ENCODE measurements around the gene BCKDHA. TPM values are rescaled to one million over a fixed set of nuclear protein-coding genes. Genes with fewer than 3 reads are reported as not detected.

The BCKDHA gene
- total and polyA plus RNA-seq, 9 of the 15 experiments (the other 6 are each of a cell fraction or from before 2014, with no cell fraction given), result 4.5 to 52.5 (median 14.1) TPM

GRCh38 chr19:41350735-41351338 lies 46.8 kb upstream of the BCKDHA start (continued):
- TF ChIP-seq NONO (IDR thresholded peaks at IDR 0.05; ENCODE audit: low read depth in 2 of 2, low read length in 1 of 2), result peak in 1 of 2 experiments; percentile 27; a peak in 1 of 4 replicates
- TF ChIP-seq GATAD2A (IDR thresholded peaks at IDR 0.05), result no peak
- no peak for TF ChIP-seq KDM4B (IDR thresholded peaks at IDR 0.05; ENCODE audit: borderline replicate concordance in 2 of 2, low read depth in 1 of 2)
- TF ChIP-seq ZNF696 (CRISPR knock-in tag; conservative IDR thresholded peaks at IDR 0.05), result no peak
- no peak for TF ChIP-seq SRSF9 (IDR thresholded peaks at IDR 0.05; ENCODE audit: borderline replicate concordance, low read depth, low read length)
- TF ChIP-seq ASH1L (IDR thresholded peaks at IDR 0.05; ENCODE audit: borderline replicate concordance, low read depth, partially characterized antibody), result peak; percentile 30
- no peak for TF ChIP-seq SMAD4 (CRISPR knock-in tag; conservative IDR thresholded peaks at IDR 0.05)
- peak; percentile 66; the same call in 1 of the 2 replicates for TF ChIP-seq SMARCE1 (IDR thresholded peaks at IDR 0.05)
- no peak for TF ChIP-seq CREB5 (CRISPR knock-in tag; IDR thresholded peaks at IDR 0.05)
- no peak for TF ChIP-seq C11orf30 (IDR thresholded peaks at IDR 0.05; ENCODE audit: low read depth)
- TF ChIP-seq TCF7 (IDR thresholded peaks at IDR 0.05; ENCODE audit: borderline replicate concordance), result no peak
- TF ChIP-seq ZNF77 (CRISPR knock-in tag; IDR thresholded peaks at IDR 0.05), result no peak
- no peak for TF ChIP-seq ZNF407 (IDR thresholded peaks at IDR 0.05; ENCODE audit: low read depth)
- TF ChIP-seq BMI1 (IDR thresholded peaks at IDR 0.05; ENCODE audit: low read length), result no peak
- peak; percentile 47; the same call in 1 of the 2 replicates for TF ChIP-seq TAL1 (IDR thresholded peaks at IDR 0.05)
- no peak for TF ChIP-seq PTBP1 (IDR thresholded peaks at IDR 0.05; ENCODE audit: low read depth, low read length)
- no peak for TF ChIP-seq ZNF561 (CRISPR knock-in tag; conservative IDR thresholded peaks at IDR 0.05)
- TF ChIP-seq HDAC2 (IDR thresholded peaks at IDR 0.05), result peak; percentile 90
- TF ChIP-seq PCBP2 (IDR thresholded peaks at IDR 0.05; ENCODE audit: low read depth, low read length, poor library complexity, severe bottlenecking), result no peak
- no peak for TF ChIP-seq SOX6 (IDR thresholded peaks at IDR 0.05)
- peak; percentile 64; the same call in 1 of the 2 replicates for TF ChIP-seq SPI1 (IDR thresholded peaks at IDR 0.05; ENCODE audit: borderline replicate concordance, low read depth, low read length)
- TF ChIP-seq ESRRA (IDR thresholded peaks at IDR 0.05; ENCODE audit: borderline replicate concordance, low read depth), result 0 out of 2 replicates have a peak, but pooled peaks have one; percentile 29

Data from K562 (cell line).